RWPE2 (cell line): Measurements from ENCODE around the gene MYO1A.

Source experiments
- ATAC-seq: fragments of 200-7000 bp; cut with Tn5 transposase; 3 replicates; pipeline ENCODE4 v1.9.1; 2021; ENCODE audit warnings: low read depth
- DNase-seq: peaks from one replicate; pipeline ENCODE4 v3.0.0-alpha.2; 2020; ENCODE audit warnings: low spot score
- H3K27ac ChIP-seq: fragments of 450-650 bp; 2 replicates; pipeline ENCODE4 v1.5.1; 2017; ENCODE audit warnings: mild to moderate bottlenecking; ENCODE audit not compliant: poor library complexity, severe bottlenecking
- H3K27me3 ChIP-seq: fragments of 250-450 bp; sonication (Bioruptor Pico); 2 replicates; pipeline ENCODE4 v1.5.1; 2021; ENCODE audit warnings: mild to moderate bottlenecking, moderate library complexity; ENCODE audit not compliant: insufficient read depth, poor library complexity, severe bottlenecking
- H3K36me3 ChIP-seq: fragments of 250-450 bp; sonication (Bioruptor Pico); 2 replicates; pipeline ENCODE4 v1.5.1; 2020; ENCODE audit warnings: low read depth, mild to moderate bottlenecking, moderate library complexity
- H3K4me1 ChIP-seq: fragments of 250-450 bp; sonication (Bioruptor Pico); 2 replicates; pipeline ENCODE4 v1.5.1; 2021; ENCODE audit warnings: mild to moderate bottlenecking, moderate library complexity; ENCODE audit not compliant: insufficient read depth, poor library complexity, severe bottlenecking
- H3K4me3 ChIP-seq: fragments of 250-450 bp; sonication (Bioruptor Pico); 2 replicates; pipeline ENCODE4 v1.5.1; 2021; ENCODE audit warnings: mild to moderate bottlenecking, moderate library complexity; ENCODE audit not compliant: severe bottlenecking
- H3K9me3 ChIP-seq: fragments of 250-450 bp; sonication (Bioruptor Pico); 2 replicates; pipeline ENCODE4 v1.5.1; 2021; ENCODE audit warnings: mild to moderate bottlenecking, moderate library complexity; ENCODE audit not compliant: severe bottlenecking
- CTCF ChIP-seq: fragments of 450-650 bp; IDR thresholded peaks from one replicate; pipeline ENCODE4 v1.5.1; 2017; ENCODE audit warnings: mild to moderate bottlenecking, moderate library complexity; ENCODE audit not compliant: poor library complexity, severe bottlenecking

MYO1A gene

GRCh38 chr12:57031789-57032188 lies 18.1 kb downstream of the MYO1A start:
- Histone ChIP-seq H3K4me3 (no peak overlapping the region), H3K27me3 (no peaks in the 10 kb centered on the region), H3K27ac (no peak overlapping the region), H3K9me3 (no peaks in the 10 kb centered on the region), H3K4me1 (peaks cover 16% of the 10 kb centered on the region), H3K36me3 (no peaks in the 10 kb centered on the region)
- TF ChIP-seq CTCF, result no peak
- DNase-seq (no peak), ATAC-seq (no peak)

- ATAC-seq, result peak; percentile 47
- Histone ChIP-seq H3K36me3 (no peaks in the 10 kb centered on the region), H3K4me1 (peaks cover 16% of the 10 kb centered on the region), H3K9me3 (no peaks in the 10 kb centered on the region), H3K27ac (no peak overlapping the region), H3K27me3 (no peaks in the 10 kb centered on the region), H3K4me3 (no peak overlapping the region)
- peak; percentile 37 for TF ChIP-seq CTCF
- no peak for DNase-seq
Measured at GRCh38 chr12:57031138-57031725, 18.7 kb downstream of the MYO1A start.

GRCh38 chr12:57029457-57029856 lies 20.5 kb downstream of the MYO1A start:
- TF ChIP-seq CTCF, result no peak
- Histone ChIP-seq H3K4me1 (peaks cover 16% of the 10 kb centered on the region), H3K27ac (no peak overlapping the region), H3K4me3 (no peak overlapping the region), H3K27me3 (no peaks in the 10 kb centered on the region), H3K9me3 (no peaks in the 10 kb centered on the region), H3K36me3 (no peaks in the 10 kb centered on the region)
- no peak for ATAC-seq
- no peak for DNase-seq

GRCh38 chr12:57027805-57028153 lies 22.1 kb downstream of the MYO1A start:
- TF ChIP-seq CTCF, result no peak
- no peak for ATAC-seq

GRCh38 chr12:57027011-57027804 lies 22.7 kb downstream of the MYO1A start:
- H3K4me3 ChIP-seq, result no peak overlapping the region
- no peak overlapping the region for H3K27ac ChIP-seq
- DNase-seq (no peak), ATAC-seq (no peak)
- peaks cover 9% of the 10 kb centered on the region for H3K4me1 ChIP-seq
- TF ChIP-seq CTCF, result no peak
- H3K36me3 ChIP-seq, result no peaks in the 10 kb centered on the region
- no peaks in the 10 kb centered on the region for H3K9me3 ChIP-seq
- no peaks in the 10 kb centered on the region for H3K27me3 ChIP-seq

More at GRCh38 chr12:57027805-57028153, 22.1 kb downstream of the MYO1A start:
- Histone ChIP-seq H3K36me3 (no peaks in the 10 kb centered on the region), H3K27me3 (no peaks in the 10 kb centered on the region), H3K27ac (no peak overlapping the region), H3K4me1 (peaks cover 10% of the 10 kb centered on the region), H3K4me3 (no peak overlapping the region), H3K9me3 (no peaks in the 10 kb centered on the region)
- no peak for DNase-seq
